ENCODE measurements around the gene THRAP3. TPM values are rescaled to one million over a fixed set of nuclear protein-coding genes. Genes with fewer than 3 reads are reported as not detected.
A peak's percentile ranks its signal among the peaks of the same experiment; 100 is the strongest.

Gene THRAP3
- total and polyA plus RNA-seq, 9 of the 15 experiments (the other 6 are each of a cell fraction or from before 2014, with no cell fraction given) = 66.2 to 135 (median 113) TPM

DNA sequence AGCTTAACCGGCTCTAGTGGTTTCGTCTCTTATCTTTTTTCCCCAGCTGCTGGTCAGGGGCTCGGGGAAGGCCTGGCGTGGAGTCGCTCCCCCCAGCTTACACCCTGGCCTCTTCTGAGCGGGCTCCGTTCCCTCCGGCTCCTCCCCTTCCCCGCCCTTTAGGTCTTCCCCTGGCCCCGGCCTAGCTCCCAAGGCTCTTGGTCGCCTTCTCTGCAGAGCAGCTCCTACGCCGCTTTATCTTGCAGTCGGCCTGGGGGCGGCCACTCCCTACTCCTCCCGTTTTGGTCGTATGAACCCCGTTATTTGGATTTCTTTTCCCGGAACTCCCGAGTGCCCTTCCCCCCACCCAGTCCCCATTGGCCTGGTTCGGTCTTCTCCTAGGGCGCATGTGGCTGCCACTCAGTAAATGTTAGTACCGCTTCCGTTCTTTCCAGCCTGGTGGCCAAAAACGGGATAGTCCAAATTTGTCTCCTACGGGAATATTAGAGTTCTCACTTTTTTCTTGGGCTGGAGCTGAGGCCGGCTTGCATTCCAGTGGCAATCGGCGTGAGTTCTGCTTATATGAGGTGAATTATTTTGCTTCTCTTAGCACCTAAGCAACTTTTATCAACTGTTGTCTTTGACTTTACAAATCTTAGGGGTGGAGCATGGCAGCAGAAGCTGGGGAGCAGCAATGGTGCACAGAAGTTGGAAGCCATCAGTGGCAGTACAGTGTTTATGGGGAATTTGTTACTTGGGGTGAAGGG is 467 bp downstream of the THRAP3 start:
- Histone ChIP-seq H3K4me3 (peak overlapping the region; percentile 75), H3K9ac (ENCODE audit: insufficient read depth in 1 of 2, low read depth in 2 of 2, low read length in 2 of 2) (peak overlapping the region; percentile 94 to 96), H3K9me1 (ENCODE audit: control insufficient read depth, insufficient read depth, low read length) (no peaks in the 10 kb centered on the region), H3K9me3 (replicated peaks; ENCODE audit: control insufficient read depth, insufficient read depth, low read depth, low read length) (no peaks in the 10 kb centered on the region), H3K79me2 (ENCODE audit: control insufficient read depth, insufficient read depth, low read length) (peaks cover 51% of the 10 kb centered on the region), H3K4me2 (ENCODE audit: insufficient read depth, low read length) (peak overlapping the region; percentile 92), H3K27ac (ENCODE audit: extremely low read depth, low read depth, low read length) (peak overlapping the region; percentile 93), H3K4me1 (replicated peaks in 1 of 2; ENCODE audit: control insufficient read depth in 2 of 2, insufficient read depth in 2 of 2, low read length in 2 of 2) (peaks cover 14 to 15% of the 10 kb centered on the region in 2 experiments), H2AFZ (ENCODE audit: low read depth, low read length) (peak overlapping the region; percentile 96), H3K27me3 (ENCODE audit: control insufficient read depth in 2 of 2, insufficient read depth in 2 of 2, low read length in 2 of 2) (no peaks in the 10 kb centered on the region), H4K20me1 (replicated peaks; ENCODE audit: control insufficient read depth, insufficient read depth, low read length) (peaks cover 19% of the 10 kb centered on the region), H3K36me3 (ENCODE audit: control insufficient read depth, insufficient read depth, low read length) (peaks cover 36% of the 10 kb centered on the region; the same call in 2 of the 3 replicates)
- in situ Hi-C loops (cut with MboI) = no loop called here
- no TSS peak for BruUV-seq (replicated peaks)
- ATAC-seq (peak; percentile 90), FAIRE-seq (peak; percentile 62), DNase-seq (ENCODE audit: extremely low read depth in 1 of 4, low spot score in 3 of 4) (peak in 2 of 4 experiments; percentile 94 to 95)
- 2% methylated on average over 24 of the region's 29 CpGs for WGBS (ENCODE audit: insufficient coverage, low coverage, missing lambda C conversion rate)
- POLR2A ChIA-PET = interaction anchor here (0.6 to 4.9 kb wide), 27 partner anchors 9 to 293 kb away, joined by 3 to 67 read pairs (median 4); partner anchors contain the start of genes AGO3, STK40 and TRAPPC3
- CTCF ChIA-PET (ENCODE audit: low intra/inter-chr PET ratio) = no interaction called here
- intact Hi-C loops (cut with micrococcal nuclease) = loop anchor here (1.0 to 2.0 kb wide), 4 partner anchors 24 to 76 kb away; partner anchors contain the start of gene TRAPPC3
- TF ChIP-seq ZNF232 (CRISPR knock-in tag; IDR thresholded peaks at IDR 0.05) = peak; percentile 75; the same call in 1 of the 2 replicates
- TF ChIP-seq ZFP36 (IDR thresholded peaks at IDR 0.05; ENCODE audit: low read depth, low read length, partially characterized antibody) = no peak
- no peak for TF ChIP-seq RFX1 (IDR thresholded peaks at IDR 0.05)
- TF ChIP-seq DIDO1 (tag; IDR thresholded peaks at IDR 0.05; ENCODE audit: low read depth) = 0 out of 2 replicates have a peak, but pooled peaks have one; percentile 20
- peak; percentile 42; the same call in 1 of the 2 replicates for TF ChIP-seq ZBTB17 (CRISPR knock-in tag; IDR thresholded peaks at IDR 0.05)
- TF ChIP-seq RBM14 (IDR thresholded peaks at IDR 0.05; ENCODE audit: borderline replicate concordance, insufficient read depth, low read depth, low read length) = no peak
- TF ChIP-seq, protein P1, sequence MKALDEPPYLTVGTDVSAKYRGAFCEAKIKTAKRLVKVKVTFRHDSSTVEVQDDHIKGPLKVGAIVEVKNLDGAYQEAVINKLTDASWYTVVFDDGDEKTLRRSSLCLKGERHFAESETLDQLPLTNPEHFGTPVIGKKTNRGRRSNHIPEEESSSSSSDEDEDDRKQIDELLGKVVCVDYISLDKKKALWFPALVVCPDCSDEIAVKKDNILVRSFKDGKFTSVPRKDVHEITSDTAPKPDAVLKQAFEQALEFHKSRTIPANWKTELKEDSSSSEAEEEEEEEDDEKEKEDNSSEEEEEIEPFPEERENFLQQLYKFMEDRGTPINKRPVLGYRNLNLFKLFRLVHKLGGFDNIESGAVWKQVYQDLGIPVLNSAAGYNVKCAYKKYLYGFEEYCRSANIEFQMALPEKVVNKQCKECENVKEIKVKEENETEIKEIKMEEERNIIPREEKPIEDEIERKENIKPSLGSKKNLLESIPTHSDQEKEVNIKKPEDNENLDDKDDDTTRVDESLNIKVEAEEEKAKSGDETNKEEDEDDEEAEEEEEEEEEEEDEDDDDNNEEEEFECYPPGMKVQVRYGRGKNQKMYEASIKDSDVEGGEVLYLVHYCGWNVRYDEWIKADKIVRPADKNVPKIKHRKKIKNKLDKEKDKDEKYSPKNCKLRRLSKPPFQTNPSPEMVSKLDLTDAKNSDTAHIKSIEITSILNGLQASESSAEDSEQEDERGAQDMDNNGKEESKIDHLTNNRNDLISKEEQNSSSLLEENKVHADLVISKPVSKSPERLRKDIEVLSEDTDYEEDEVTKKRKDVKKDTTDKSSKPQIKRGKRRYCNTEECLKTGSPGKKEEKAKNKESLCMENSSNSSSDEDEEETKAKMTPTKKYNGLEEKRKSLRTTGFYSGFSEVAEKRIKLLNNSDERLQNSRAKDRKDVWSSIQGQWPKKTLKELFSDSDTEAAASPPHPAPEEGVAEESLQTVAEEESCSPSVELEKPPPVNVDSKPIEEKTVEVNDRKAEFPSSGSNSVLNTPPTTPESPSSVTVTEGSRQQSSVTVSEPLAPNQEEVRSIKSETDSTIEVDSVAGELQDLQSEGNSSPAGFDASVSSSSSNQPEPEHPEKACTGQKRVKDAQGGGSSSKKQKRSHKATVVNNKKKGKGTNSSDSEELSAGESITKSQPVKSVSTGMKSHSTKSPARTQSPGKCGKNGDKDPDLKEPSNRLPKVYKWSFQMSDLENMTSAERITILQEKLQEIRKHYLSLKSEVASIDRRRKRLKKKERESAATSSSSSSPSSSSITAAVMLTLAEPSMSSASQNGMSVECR (CRISPR knock-in tag; IDR thresholded peaks at IDR 0.05) = no peak; the same call in none of the 2 replicates

All from K562 (cell line).